GM12874 (cell line): ENCODE measurements around the gene ABCA2.

ENCODE experiments used
- TF ChIP-seq, protein P1 (sequence below): IDR thresholded peaks from 2 replicates; pipeline ENCODE4 v1.5.1; 2011; ENCODE audit warnings: low read depth, mild to moderate bottlenecking, control low read depth, low read length, moderate library complexity; ENCODE audit not compliant: insufficient read depth

The ABCA2 gene

GRCh38 chr9:137067860-137068538, 40.0 kb upstream of the ABCA2 start:
- TF ChIP-seq, protein P1, sequence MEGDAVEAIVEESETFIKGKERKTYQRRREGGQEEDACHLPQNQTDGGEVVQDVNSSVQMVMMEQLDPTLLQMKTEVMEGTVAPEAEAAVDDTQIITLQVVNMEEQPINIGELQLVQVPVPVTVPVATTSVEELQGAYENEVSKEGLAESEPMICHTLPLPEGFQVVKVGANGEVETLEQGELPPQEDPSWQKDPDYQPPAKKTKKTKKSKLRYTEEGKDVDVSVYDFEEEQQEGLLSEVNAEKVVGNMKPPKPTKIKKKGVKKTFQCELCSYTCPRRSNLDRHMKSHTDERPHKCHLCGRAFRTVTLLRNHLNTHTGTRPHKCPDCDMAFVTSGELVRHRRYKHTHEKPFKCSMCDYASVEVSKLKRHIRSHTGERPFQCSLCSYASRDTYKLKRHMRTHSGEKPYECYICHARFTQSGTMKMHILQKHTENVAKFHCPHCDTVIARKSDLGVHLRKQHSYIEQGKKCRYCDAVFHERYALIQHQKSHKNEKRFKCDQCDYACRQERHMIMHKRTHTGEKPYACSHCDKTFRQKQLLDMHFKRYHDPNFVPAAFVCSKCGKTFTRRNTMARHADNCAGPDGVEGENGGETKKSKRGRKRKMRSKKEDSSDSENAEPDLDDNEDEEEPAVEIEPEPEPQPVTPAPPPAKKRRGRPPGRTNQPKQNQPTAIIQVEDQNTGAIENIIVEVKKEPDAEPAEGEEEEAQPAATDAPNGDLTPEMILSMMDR, result peak; percentile 84

- TF ChIP-seq, protein P1, result no peak
Measured at GRCh38 chr9:137066096-137066861, 38.2 kb upstream of the ABCA2 start.

GRCh38 chr9:137065336-137065967, 37.4 kb upstream of the ABCA2 start:
- TF ChIP-seq, protein P1, result no peak

- TF ChIP-seq, protein P1, result no peak
Measured at GRCh38 chr9:137064880-137065164, 36.8 kb upstream of the ABCA2 start.

GRCh38 chr9:137064027-137064879, 36.2 kb upstream of the ABCA2 start:
- TF ChIP-seq, protein P1, result peak; percentile 98

- TF ChIP-seq, protein P1, result no peak
Measured at GRCh38 chr9:137063311-137064026, 35.4 kb upstream of the ABCA2 start.
